CD14-positive monocyte (primary cell): ENCODE data around the gene RRAS. TPM values are rescaled to one million over a fixed set of nuclear protein-coding genes. Genes with fewer than 3 reads are reported as not detected.

Source experiments
- DNase-seq, 3 donors: peaks; one replicate each; pipeline ENCODE4 v3.0.0-alpha.2; 2011 to 2022
- H2AFZ ChIP-seq: 2 replicates; pipeline ENCODE4 v1.6.0; 2012; ENCODE audit warnings: mild to moderate bottlenecking, low read depth, low read length, inconsistent platforms; ENCODE audit not compliant: insufficient read depth, poor library complexity, severe bottlenecking
- H3K27ac ChIP-seq, 2 donors: 1 replicate in 1 of 2; 2 replicates in 1 of 2; pipeline ENCODE4 v1.5.1; 2012 to 2013; ENCODE audit warnings: low read length in 2 of 2, control low read depth in 1 of 2, inconsistent platforms in 1 of 2, low read depth in 1 of 2, mild to moderate bottlenecking in 1 of 2
- H3K27me3 ChIP-seq, 2 donors: one replicate each; pipeline versions ENCODE4 v1.6.0 to v1.6.1; 2011 to 2013; ENCODE audit warnings: low read length in 2 of 2; ENCODE audit not compliant: control insufficient read depth in 2 of 2, insufficient read depth in 2 of 2
- H3K36me3 ChIP-seq, 2 donors: replicated peaks in 1 of 2; 1 replicate in 1 of 2; 2 replicates in 1 of 2; pipeline versions ENCODE4 v1.5.1 to v1.6.1; 2012 to 2013; ENCODE audit warnings: low read length in 2 of 2, control low read depth in 1 of 2, inconsistent platforms in 1 of 2, mild to moderate bottlenecking in 1 of 2; ENCODE audit not compliant: insufficient read depth in 2 of 2, control insufficient read depth in 1 of 2
- H3K4me1 ChIP-seq, 2 donors: 1 replicate in 1 of 2; 2 replicates in 1 of 2; pipeline versions ENCODE4 v1.5.1 to v1.6.1; 2012 to 2013; ENCODE audit warnings: low read length in 2 of 2, control low read depth in 1 of 2, inconsistent platforms in 1 of 2, mild to moderate bottlenecking in 1 of 2, moderate library complexity in 1 of 2; ENCODE audit not compliant: insufficient read depth in 2 of 2, control insufficient read depth in 1 of 2
- H3K4me2 ChIP-seq: replicated peaks from 2 replicates; pipeline ENCODE3; 2012; ENCODE audit warnings: low read length, moderate library complexity, mild to moderate bottlenecking; ENCODE audit not compliant: poor library complexity, severe bottlenecking; ENCODE audit errors: extremely low read depth
- H3K4me3 ChIP-seq, 3 experiments: fragments of 200-600 bp in 1 of 3; sonication (generic) in 1 of 3; replicated peaks in 1 of 3; 1 replicate in 2 of 3; 2 replicates in 1 of 3; pipeline ENCODE4 v1.5.1; 2011 to 2013; ENCODE audit warnings: low read length in 3 of 3, mild to moderate bottlenecking in 3 of 3, control low read depth in 2 of 3, low read depth in 2 of 3, inconsistent platforms in 1 of 3, moderate library complexity in 1 of 3
- H3K79me2 ChIP-seq: 2 replicates; pipeline ENCODE4 v1.6.0; 2012; ENCODE audit warnings: mild to moderate bottlenecking, control low read depth, inconsistent platforms, low read length, moderate library complexity; ENCODE audit not compliant: insufficient read depth
- H3K9ac ChIP-seq: 2 replicates; pipeline ENCODE4 v1.6.0; 2017; ENCODE audit warnings: low read length, mild to moderate bottlenecking; ENCODE audit not compliant: insufficient read depth, poor library complexity, severe bottlenecking
- H3K9me3 ChIP-seq, 2 donors: replicated peaks in 1 of 2; 1 replicate in 1 of 2; 2 replicates in 1 of 2; pipeline versions ENCODE4 v1.5.1 to v1.6.1; 2012 to 2013; ENCODE audit warnings: low read length in 2 of 2, control low read depth in 1 of 2; ENCODE audit not compliant: control insufficient read depth in 1 of 2, insufficient read depth in 1 of 2
- H4K20me1 ChIP-seq: 2 replicates; pipeline ENCODE4 v1.6.0; 2012; ENCODE audit warnings: mild to moderate bottlenecking, low read length, control low read depth, moderate library complexity; ENCODE audit not compliant: insufficient read depth
- H3K27ac Mint-ChIP-seq, 7 donors: one replicate each; pipeline ENCODE4 v1.8.0; 2020; ENCODE audit warnings: mild to moderate bottlenecking in 7 of 7, mixed read lengths in 7 of 7, moderate library complexity in 6 of 7, inconsistent platforms in 2 of 7
- H3K27me3 Mint-ChIP-seq, 3 donors: one replicate each; pipeline ENCODE4 v1.8.0; 2021 to 2022; ENCODE audit warnings: low read depth in 3 of 3, mild to moderate bottlenecking in 3 of 3, mixed read lengths in 3 of 3, moderate library complexity in 3 of 3, inconsistent platforms in 1 of 3
- H3K36me3 Mint-ChIP-seq, 2 donors: one replicate each; pipeline ENCODE4 v1.8.0; 2020; ENCODE audit warnings: mixed read lengths in 2 of 2, inconsistent platforms in 1 of 2, mild to moderate bottlenecking in 1 of 2
- H3K4me1 Mint-ChIP-seq: one replicate; pipeline ENCODE4 v1.8.0; 2020; ENCODE audit warnings: mild to moderate bottlenecking, mixed read lengths
- H3K4me3 Mint-ChIP-seq, 2 donors: one replicate each; pipeline ENCODE4 v1.8.0; 2020; ENCODE audit warnings: mild to moderate bottlenecking in 2 of 2, mixed read lengths in 2 of 2, moderate library complexity in 1 of 2
- H3K9me3 Mint-ChIP-seq, 7 donors: one replicate each; pipeline ENCODE4 v1.8.0; 2020 to 2022; ENCODE audit warnings: mixed read lengths in 7 of 7, mild to moderate bottlenecking in 6 of 7, moderate library complexity in 6 of 7, inconsistent platforms in 2 of 7
- CTCF ChIP-seq: fragments of 200-600 bp; IDR thresholded peaks from one replicate; pipeline ENCODE4 v1.8.0; 2022; ENCODE audit warnings: antibody characterized with exemption, mild to moderate bottlenecking
- WGBS: methylation state at CpG from one replicate; pipeline ENCODE4 v1.1.5; 2013; ENCODE audit warnings: missing lambda C conversion rate; ENCODE audit not compliant: insufficient coverage; 5-methylcytosine and 5-hydroxymethylcytosine counted together
- intact Hi-C, 2 donors: fragments of 100-400 bp; cut with micrococcal nuclease; formaldehyde crosslinking; loops; one replicate each; pipeline versions ENCODE4 v1.15.0 to v1.15.1; 2023
- polyA plus RNA-seq, 3 donors: library from polyadenylated mRNA; depleted of rRNA in 1 of 3; unstranded in 2 of 3; stranded (reverse) in 1 of 3; fragments of 300-500 nt in 2 of 3; fragments of >200 nt in 1 of 3; fragmentation: Illumina TruSeq in 2 of 3; gene quantifications; 1 replicate in 2 of 3; 2 replicates in 1 of 3; pipeline ENCODE4 v1.2.3, GENCODE V29; 2012 to 2021

RRAS gene
- polyA plus RNA-seq, 3 donors, result 74.9 to 91.7 (median 80.0) TPM

GRCh38 chr19:49689133-49690078 lies 49.5 kb upstream of the RRAS start, which contains the start of gene ADM5:
Gene ADM5, plus strand, starts transcription at chr19:49689594. Its CDS starts 244 bp downstream, at chr19:49689838.
- Mint-ChIP-seq H3K36me3 (peaks cover 43 to 47% of the 10 kb centered on the region in 2 donors), H3K4me3 (peak within 1 kb of the TSS; percentile 72 to 93), H3K27ac (peak within 1 kb of the TSS in 1 of 7 donors; percentile 22), H3K4me1 (peaks cover 37% of the 10 kb centered on the region), H3K9me3 (peaks cover 0 to 16% (median 8%) of the 10 kb centered on the region in 7 donors), H3K27me3 (peaks cover 51 to 52% (median 52%) of the 10 kb centered on the region in 3 donors)
- peaks cover 29 to 34% of the 10 kb centered on the region in 2 donors for H3K4me1 ChIP-seq
- peak within 1 kb of the TSS; percentile 67 for H3K4me2 ChIP-seq
- H3K9ac ChIP-seq, result no peak within 1 kb of the TSS
- H3K27me3 ChIP-seq, result peaks cover 17 to 42% of the 10 kb centered on the region in 2 donors
- H3K4me3 ChIP-seq, result peak within 1 kb of the TSS in 1 of 3 experiments; percentile 63
- intact Hi-C loops, result no loop called here
- H3K79me2 ChIP-seq, result no peaks in the 10 kb centered on the region
- peaks cover 5% of the 10 kb centered on the region for H4K20me1 ChIP-seq
- WGBS, result 49% methylated on average over 41 of the region's 54 CpGs
- peak within 1 kb of the TSS; percentile 65 for H2AFZ ChIP-seq
- TF ChIP-seq CTCF, result peak; percentile 70
- peaks cover 0 to 11% of the 10 kb centered on the region in 2 donors for H3K9me3 ChIP-seq
- H3K27ac ChIP-seq, result no peak within 1 kb of the TSS
- peaks cover 15 to 20% of the 10 kb centered on the region in 2 donors for H3K36me3 ChIP-seq
- no peak for DNase-seq

- no peak for TF ChIP-seq CTCF
- no peak overlapping the region for H3K9ac ChIP-seq
Observed at GRCh38 chr19:49688531-49689132, 48.7 kb upstream of the RRAS start.

More at GRCh38 chr19:49688531-49689132, 48.7 kb upstream of the RRAS start:
- peaks cover 21 to 28% of the 10 kb centered on the region in 2 donors for H3K36me3 ChIP-seq
- intact Hi-C loops, result no loop called here
- no peak overlapping the region for H3K4me3 ChIP-seq
- WGBS, result 88% methylated on average over 6 of the region's 12 CpGs
- no peak for DNase-seq
- Mint-ChIP-seq H3K27me3 (peaks cover 50 to 52% (median 52%) of the 10 kb centered on the region in 3 donors), H3K36me3 (peaks cover 50 to 55% of the 10 kb centered on the region in 2 donors), H3K27ac (no peak overlapping the region), H3K4me1 (peaks cover 37% of the 10 kb centered on the region), H3K4me3 (peak overlapping the region in 1 of 2 donors; percentile 76), H3K9me3 (peaks cover 0 to 16% (median 8%) of the 10 kb centered on the region in 7 donors)
- H3K27ac ChIP-seq, result no peak overlapping the region
- H3K4me1 ChIP-seq, result peaks cover 29 to 34% of the 10 kb centered on the region in 2 donors
- H3K9me3 ChIP-seq, result peaks cover 0 to 11% of the 10 kb centered on the region in 2 donors
- H3K4me2 ChIP-seq, result no peak overlapping the region
- H3K27me3 ChIP-seq, result peaks cover 17 to 42% of the 10 kb centered on the region in 2 donors
- H4K20me1 ChIP-seq, result peaks cover 5% of the 10 kb centered on the region
- no peak overlapping the region for H2AFZ ChIP-seq
- no peaks in the 10 kb centered on the region for H3K79me2 ChIP-seq
